ENCODE results near the gene ITFG1. TPM values are rescaled to one million over a fixed set of nuclear protein-coding genes. Genes with fewer than 3 reads are reported as not detected.

The ITFG1 gene
- total RNA-seq, 4 donors from 2014 or later, result 12.9 to 100 (median 60.8) TPM

- H3K27ac ChIP-seq, result no peak overlapping the region
- in situ Hi-C loops (cut with MboI; ENCODE audit: low pct_ligation_motif_present in 1 of 4, low pct_unique_long_range_greater_than_20kb in 1 of 4, low sequenced_read_pairs in 3 of 4) (no loop called here), intact Hi-C loops (cut with DNase I; ENCODE audit: low total_unique reads) (no loop called here)
- TF ChIP-seq, protein P1, sequence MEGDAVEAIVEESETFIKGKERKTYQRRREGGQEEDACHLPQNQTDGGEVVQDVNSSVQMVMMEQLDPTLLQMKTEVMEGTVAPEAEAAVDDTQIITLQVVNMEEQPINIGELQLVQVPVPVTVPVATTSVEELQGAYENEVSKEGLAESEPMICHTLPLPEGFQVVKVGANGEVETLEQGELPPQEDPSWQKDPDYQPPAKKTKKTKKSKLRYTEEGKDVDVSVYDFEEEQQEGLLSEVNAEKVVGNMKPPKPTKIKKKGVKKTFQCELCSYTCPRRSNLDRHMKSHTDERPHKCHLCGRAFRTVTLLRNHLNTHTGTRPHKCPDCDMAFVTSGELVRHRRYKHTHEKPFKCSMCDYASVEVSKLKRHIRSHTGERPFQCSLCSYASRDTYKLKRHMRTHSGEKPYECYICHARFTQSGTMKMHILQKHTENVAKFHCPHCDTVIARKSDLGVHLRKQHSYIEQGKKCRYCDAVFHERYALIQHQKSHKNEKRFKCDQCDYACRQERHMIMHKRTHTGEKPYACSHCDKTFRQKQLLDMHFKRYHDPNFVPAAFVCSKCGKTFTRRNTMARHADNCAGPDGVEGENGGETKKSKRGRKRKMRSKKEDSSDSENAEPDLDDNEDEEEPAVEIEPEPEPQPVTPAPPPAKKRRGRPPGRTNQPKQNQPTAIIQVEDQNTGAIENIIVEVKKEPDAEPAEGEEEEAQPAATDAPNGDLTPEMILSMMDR (IDR thresholded peaks at IDR 0.05), result no peak
- TF ChIP-seq POLR2AphosphoS5 (IDR thresholded peaks at IDR 0.05) (no peak), EP300 (IDR thresholded peaks at IDR 0.05; ENCODE audit: low read depth) (no peak), POLR2A (IDR thresholded peaks at IDR 0.05) (no peak)
- DNase-seq, result no peak
- H3K27me3 ChIP-seq, result no peaks in the 10 kb centered on the region
- H3K4me1 ChIP-seq, result no peaks in the 10 kb centered on the region
- WGBS, 2 donors (ENCODE audit: low coverage in 1 of 2), result 85 to 94% methylated on average over 5 of the region's 5 CpGs
- no peaks in the 10 kb centered on the region for H3K36me3 ChIP-seq
- no peaks in the 10 kb centered on the region for H3K9me3 ChIP-seq
- no peak overlapping the region for H3K4me3 ChIP-seq
These were observed 351.5 kb downstream of the ITFG1 start for GRCh38 chr16:47109361-47109760.

Small RNAs within 50 kb of the gene (small RNA-seq; reads per million reads assigned to genes)
- gene RF00019 (0 reads per million in 4 donors), gene RNA5SP425 (0 to 0.14 (median 0) reads per million in 4 donors)

Other genes starting within 250 kb of the ITFG1 start
- gene PHKB, start 268 bp upstream of the ITFG1 start, total RNA-seq, result 100 to 1,000 TPM in 2 of 4 donors, 10 to 100 TPM in 2; 74.1 to 126 (median 101) TPM

Data from transverse colon (tissue), 4 donors.